Psoas muscle (tissue), 8 donors: Measurements from ENCODE around the gene EIF2AK2. TPM values are rescaled to one million over a fixed set of nuclear protein-coding genes. Genes with fewer than 3 reads are reported as not detected.

ENCODE experiments used
- ATAC-seq, 4 donors: fragments of 200-7000 bp; cut with Tn5 transposase; one replicate each; pipeline ENCODE4 v1.9.1; 2020; ENCODE audit warnings: moderate library complexity in 3 of 4, mild to moderate bottlenecking in 2 of 4
- DNase-seq, 2 donors: peaks; one replicate each; pipeline ENCODE4 v3.0.0-alpha.2; 2020
- H3K27ac ChIP-seq: fragments of 200-600 bp; one replicate; pipeline ENCODE4 v1.8.0; 2022
- H3K27me3 ChIP-seq, 3 donors: fragments of 200-600 bp in 1 of 3; one replicate each; pipeline versions ENCODE4 v1.6.1 to v1.8.0; 2013 to 2022; ENCODE audit warnings: low read length in 2 of 3, mild to moderate bottlenecking in 2 of 3, moderate library complexity in 1 of 3; ENCODE audit not compliant: insufficient read depth in 3 of 3
- H3K36me3 ChIP-seq, 2 donors: fragments of 200-600 bp in 1 of 2; one replicate each; pipeline versions ENCODE4 v1.6.1 to v1.8.0; 2013 to 2022; ENCODE audit warnings: low read depth in 1 of 2, mild to moderate bottlenecking in 1 of 2, moderate library complexity in 1 of 2; ENCODE audit not compliant: insufficient read depth in 1 of 2
- H3K4me1 ChIP-seq: fragments of 200-600 bp; one replicate; pipeline ENCODE4 v1.8.0; 2022
- H3K4me3 ChIP-seq: fragments of 200-600 bp; one replicate; pipeline ENCODE4 v1.8.0; 2022; ENCODE audit warnings: mild to moderate bottlenecking
- H3K9me3 ChIP-seq: fragments of 200-600 bp; one replicate; pipeline ENCODE4 v1.8.0; 2022
- WGBS, 3 donors: extraction: QIAGEN DNeasy Blood & Tissue Kit; methylation state at CpG; one replicate each; pipeline versions ENCODE4 v1.1.6 to v1.1.7; 2013; 5-methylcytosine and 5-hydroxymethylcytosine counted together
- intact Hi-C, 2 donors: fragments of 100-400 bp; cut with DNase I; formaldehyde crosslinking; loops; one replicate each; pipeline versions ENCODE4 v1.11.0 to v1.14.2; 2022
- polyA plus RNA-seq, 3 donors: library from polyadenylated mRNA; stranded (reverse); fragments of 200-250 nt; gene quantifications; one replicate each; pipeline ENCODE4 v1.2.3, GENCODE V29; 2013
- total RNA-seq, 4 donors: library from RNA; stranded (reverse); fragmentation: NEBNext Ultra II Directional in 2 of 4; extraction: Animal tissue kit (Norgen Biotek cat#: 25700) in 2 of 4; gene quantifications; one replicate each; pipeline versions ENCODE4 v1.2.1 to v1.2.4, GENCODE V29; 2021 to 2023
- TF ChIP-seq, protein P1 (sequence below): fragments of 200-600 bp; IDR thresholded peaks from one replicate; pipeline ENCODE4 v1.8.0; 2022; ENCODE audit warnings: antibody characterized with exemption
- donor health status: healthy with polysubstance abuse.
- donor health status: DM: no; HTN: no; CAD: no; lungs with moderate emphysema.
- donor health status: Bipolar disorder and iron deficiency.
- donor health status: healthy.
- donor health status: DM: yes; HTN: yes; CAD: no.
- donor health status: DM: no; HTN: no; CAD: no.
- donor health status: DM: no; HTN: no; CAD: no.
- donor health status: DM: yes; HTN: yes; CAD: no.

EIF2AK2 gene
- total and polyA plus RNA-seq, 7 donors = 1.1 to 16.6 (median 6.7) TPM

GRCh38 chr2:37080689-37081088 lies 76.1 kb downstream of the EIF2AK2 start:
- TF ChIP-seq, protein P1, sequence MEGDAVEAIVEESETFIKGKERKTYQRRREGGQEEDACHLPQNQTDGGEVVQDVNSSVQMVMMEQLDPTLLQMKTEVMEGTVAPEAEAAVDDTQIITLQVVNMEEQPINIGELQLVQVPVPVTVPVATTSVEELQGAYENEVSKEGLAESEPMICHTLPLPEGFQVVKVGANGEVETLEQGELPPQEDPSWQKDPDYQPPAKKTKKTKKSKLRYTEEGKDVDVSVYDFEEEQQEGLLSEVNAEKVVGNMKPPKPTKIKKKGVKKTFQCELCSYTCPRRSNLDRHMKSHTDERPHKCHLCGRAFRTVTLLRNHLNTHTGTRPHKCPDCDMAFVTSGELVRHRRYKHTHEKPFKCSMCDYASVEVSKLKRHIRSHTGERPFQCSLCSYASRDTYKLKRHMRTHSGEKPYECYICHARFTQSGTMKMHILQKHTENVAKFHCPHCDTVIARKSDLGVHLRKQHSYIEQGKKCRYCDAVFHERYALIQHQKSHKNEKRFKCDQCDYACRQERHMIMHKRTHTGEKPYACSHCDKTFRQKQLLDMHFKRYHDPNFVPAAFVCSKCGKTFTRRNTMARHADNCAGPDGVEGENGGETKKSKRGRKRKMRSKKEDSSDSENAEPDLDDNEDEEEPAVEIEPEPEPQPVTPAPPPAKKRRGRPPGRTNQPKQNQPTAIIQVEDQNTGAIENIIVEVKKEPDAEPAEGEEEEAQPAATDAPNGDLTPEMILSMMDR = no peak

GRCh38 chr2:37080266-37080665 lies 76.5 kb downstream of the EIF2AK2 start:
- H3K4me3 ChIP-seq = no peak overlapping the region
- peaks cover 17% of the 10 kb centered on the region for H3K4me1 ChIP-seq
- H3K27ac ChIP-seq = no peak overlapping the region
- H3K9me3 ChIP-seq = no peaks in the 10 kb centered on the region
- intact Hi-C loops = loop anchor here in 1 of 2 donors (5.0 kb wide), 1 partner anchor 152 kb away; the partner anchor contains the start of genes CEBPZ and NDUFAF7
- no peak for DNase-seq
- 69 to 74% (median 72%) methylated on average over 2 of the region's 2 CpGs for WGBS, 3 donors
- ATAC-seq = no peak
- H3K27me3 ChIP-seq = no peaks in the 10 kb centered on the region
- peaks cover 5 to 75% of the 10 kb centered on the region in 2 donors for H3K36me3 ChIP-seq
- TF ChIP-seq, protein P1 = no peak

More at GRCh38 chr2:37080689-37081088, 76.1 kb downstream of the EIF2AK2 start:
- H3K4me1 ChIP-seq = peaks cover 17% of the 10 kb centered on the region
- H3K27ac ChIP-seq = no peak overlapping the region
- intact Hi-C loops = loop anchor here in 1 of 2 donors (5.0 kb wide), 1 partner anchor 152 kb away; the partner anchor contains the start of genes CEBPZ and NDUFAF7
- DNase-seq = no peak
- WGBS, 3 donors = 51 to 64% (median 54%) methylated on average over 3 of the region's 3 CpGs
- no peaks in the 10 kb centered on the region for H3K27me3 ChIP-seq
- H3K36me3 ChIP-seq = peaks cover 5 to 71% of the 10 kb centered on the region in 2 donors
- no peaks in the 10 kb centered on the region for H3K9me3 ChIP-seq
- ATAC-seq = no peak
- H3K4me3 ChIP-seq = no peak overlapping the region

- whole genome bisulfite sequencing, 3 donors = 97 to 100% (median 100%) methylated on average over 2 of the region's 2 CpGs
- Histone ChIP-seq H3K27me3 (no peaks in the 10 kb centered on the region), H3K36me3 (peaks cover 0 to 90% of the 10 kb centered on the region in 2 donors), H3K9me3 (no peaks in the 10 kb centered on the region), H3K4me3 (no peak overlapping the region), H3K4me1 (no peaks in the 10 kb centered on the region), H3K27ac (no peak overlapping the region)
- ATAC-seq = no peak
- DNase-seq = no peak
- intact Hi-C loops = no loop called here
- TF ChIP-seq, protein P1 = no peak
Observed at GRCh38 chr2:37070931-37071330, 85.8 kb downstream of the EIF2AK2 start.

DNA sequence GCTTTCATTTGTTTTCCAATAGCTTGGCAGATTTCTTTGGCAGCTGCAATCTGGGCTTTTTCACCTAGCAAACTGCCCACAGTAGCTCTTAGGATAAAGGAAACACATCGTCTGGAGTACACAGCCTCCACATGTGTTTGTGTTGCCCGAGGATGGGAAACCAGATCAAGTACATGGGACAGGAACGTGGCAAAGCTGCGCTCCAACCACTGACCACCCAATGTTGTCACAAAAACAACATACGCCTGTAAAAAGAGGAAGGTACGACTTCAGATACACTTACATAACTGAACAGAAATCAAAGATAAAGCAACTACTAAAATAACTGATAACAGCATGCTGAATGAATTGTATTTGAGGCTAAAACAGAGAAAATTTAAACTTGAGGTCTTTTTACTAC lies 88.1 kb downstream of the EIF2AK2 start:
- Histone ChIP-seq H3K9me3 (no peaks in the 10 kb centered on the region), H3K4me1 (no peaks in the 10 kb centered on the region), H3K4me3 (no peak overlapping the region), H3K36me3 (peaks cover 0 to 90% of the 10 kb centered on the region in 2 donors), H3K27me3 (no peaks in the 10 kb centered on the region), H3K27ac (no peak overlapping the region)
- no peak for ATAC-seq
- TF ChIP-seq, protein P1 = no peak
- 85 to 87% (median 86%) methylated on average over 6 of the region's 6 CpGs for WGBS, 3 donors
- DNase-seq = no peak
- intact Hi-C loops = loop anchor here in 1 of 2 donors (5.0 kb wide), 1 partner anchor 149 kb away; no protein-coding TSS in a partner anchor

GRCh38 chr2:37061776-37062175 lies 95.0 kb downstream of the EIF2AK2 start:
- Histone ChIP-seq H3K27ac (no peak overlapping the region), H3K27me3 (no peaks in the 10 kb centered on the region), H3K4me3 (no peak overlapping the region), H3K9me3 (no peaks in the 10 kb centered on the region), H3K36me3 (peaks cover 8 to 98% of the 10 kb centered on the region in 2 donors), H3K4me1 (no peaks in the 10 kb centered on the region)
- ATAC-seq = no peak
- intact Hi-C loops = no loop called here
- WGBS, 3 donors = 74 to 94% (median 86%) methylated on average over 5 of the region's 5 CpGs
- no peak for DNase-seq
- TF ChIP-seq, protein P1 = no peak
